Spleen (tissue), 11 donors: Measurements from ENCODE around the gene WDR73. TPM values are rescaled to one million over a fixed set of nuclear protein-coding genes. Genes with fewer than 3 reads are reported as not detected.

Source experiments
- DNase-seq: peaks from one replicate; pipeline ENCODE4 v3.0.0-alpha.2; 2020
- H3K27ac ChIP-seq, 8 donors: fragments of 200-600 bp; sonication (generic) in 7 of 8; 1 replicate in 4 of 8; 2 replicates in 4 of 8; pipeline versions ENCODE4 v1.5.0 to v1.8.0; 2016 to 2021; ENCODE audit warnings: inconsistent platforms in 4 of 8, mild to moderate bottlenecking in 4 of 8, moderate library complexity in 1 of 8
- H3K27me3 ChIP-seq, 7 donors: fragments of 200-600 bp; sonication (generic) in 6 of 7; replicated peaks in 1 of 7; 1 replicate in 4 of 7; 2 replicates in 3 of 7; pipeline versions ENCODE4 v1.5.0 to v1.8.0; 2016 to 2021; ENCODE audit warnings: inconsistent platforms in 3 of 7, mild to moderate bottlenecking in 1 of 7
- H3K36me3 ChIP-seq, 6 donors: fragments of 200-600 bp; sonication (generic) in 5 of 6; 1 replicate in 4 of 6; 2 replicates in 2 of 6; pipeline versions ENCODE4 v1.5.0 to v1.8.0; 2016 to 2021; ENCODE audit warnings: inconsistent platforms in 2 of 6
- H3K4me1 ChIP-seq, 6 donors: fragments of 200-600 bp; sonication (generic) in 5 of 6; 1 replicate in 3 of 6; 2 replicates in 3 of 6; pipeline versions ENCODE4 v1.5.0 to v1.8.0; 2016 to 2021; ENCODE audit warnings: inconsistent platforms in 3 of 6
- H3K4me3 ChIP-seq, 8 donors: fragments of 200-600 bp; sonication (generic) in 7 of 8; 1 replicate in 4 of 8; 2 replicates in 4 of 8; pipeline versions ENCODE4 v1.5.0 to v1.8.0; 2016 to 2021; ENCODE audit warnings: inconsistent platforms in 4 of 8, mild to moderate bottlenecking in 4 of 8, moderate library complexity in 2 of 8
- H3K9me3 ChIP-seq, 8 donors: fragments of 200-600 bp; sonication (generic) in 7 of 8; 1 replicate in 4 of 8; 2 replicates in 4 of 8; pipeline versions ENCODE4 v1.5.0 to v1.8.0; 2016 to 2021; ENCODE audit warnings: inconsistent platforms in 4 of 8
- POLR2A ChIP-seq, 3 donors: fragments of 450-650 bp; IDR thresholded peaks; one replicate each; pipeline ENCODE4 v1.5.1; 2017; ENCODE audit warnings: antibody characterized with exemption in 3 of 3, mild to moderate bottlenecking in 1 of 3
- POLR2AphosphoS5 ChIP-seq, 3 donors: sonication (generic); formaldehyde crosslinking; IDR thresholded peaks; one replicate each; pipeline ENCODE4 v1.5.1; 2017; ENCODE audit warnings: antibody characterized with exemption in 3 of 3
- WGBS, 5 donors: extraction: QIAGEN DNeasy Blood & Tissue Kit in 3 of 5; methylation state at CpG; one replicate each; pipeline versions ENCODE4 v1.1.5 to v1.1.7; 2013 to 2018; 5-methylcytosine and 5-hydroxymethylcytosine counted together
- intact Hi-C: fragments of 100-400 bp; cut with DNase I; formaldehyde crosslinking; loops from one replicate; pipeline ENCODE4 v1.15.0; 2023; ENCODE audit warnings: low total_unique reads
- polyA plus RNA-seq, 3 donors: library from polyadenylated mRNA; stranded (reverse); fragments of 200-250 nt; gene quantifications; one replicate each; pipeline ENCODE4 v1.2.1, GENCODE V29; 2013
- total RNA-seq, 7 donors: library from RNA; depleted of rRNA in 3 of 7; stranded (reverse); fragments of >200 nt in 3 of 7; fragmentation: NEBNext Ultra II Directional in 4 of 7; extraction: Animal tissue kit (Norgen Biotek cat#: 25700) in 4 of 7; gene quantifications; one replicate each; pipeline versions ENCODE4 v1.1.0 to v1.2.1, GENCODE V29; 2016 to 2021
- TF ChIP-seq, protein P1 (sequence below), 11 experiments: fragments of 200-600 bp in 7 of 11; fragments of 450-650 bp in 4 of 11; sonication (generic) in 4 of 11; IDR thresholded peaks in 8 of 11; conservative IDR thresholded peaks in 3 of 11; 1 replicate in 7 of 11; 2 replicates in 4 of 11; pipeline versions ENCODE4 v1.4.0 to v1.8.0; 2016 to 2021; ENCODE audit warnings: antibody characterized with exemption in 11 of 11, inconsistent platforms in 4 of 11, mild to moderate bottlenecking in 1 of 11
- donor health status: healthy with polysubstance abuse.
- donor health status: DM: no; HTN: no; CAD: no; lungs with moderate emphysema.
- donor health status: DM: no; HTN: no; CAD: no.
- donor health status: Bipolar disorder and iron deficiency.
- donor health status: healthy.
- donor health status: DM: no; HTN: no; CAD: no.
- donor health status: DM: yes; HTN: yes; CAD: no.

WDR73 gene
- total and polyA plus RNA-seq, 10 donors, result 12.7 to 31.6 (median 24.4) TPM

DNA sequence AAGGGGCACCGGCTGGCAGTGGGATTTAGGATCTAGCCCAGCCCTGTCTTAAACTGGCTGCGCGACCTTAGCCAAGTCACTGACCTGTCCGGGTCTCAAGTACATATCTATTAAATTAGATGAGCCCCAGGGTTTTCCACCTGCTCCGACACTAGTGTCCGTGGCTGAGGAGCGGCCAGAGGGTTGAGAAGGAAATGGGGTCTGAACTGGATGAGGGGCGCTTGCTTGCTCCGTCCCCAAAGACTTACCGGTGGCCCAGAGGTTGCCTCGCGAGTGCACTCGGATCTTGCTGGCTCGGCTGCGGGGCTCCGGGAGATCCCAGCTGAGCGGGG lies 3.6 kb upstream of the WDR73 start:
- DNase-seq, result no peak
- TF ChIP-seq, protein P1, sequence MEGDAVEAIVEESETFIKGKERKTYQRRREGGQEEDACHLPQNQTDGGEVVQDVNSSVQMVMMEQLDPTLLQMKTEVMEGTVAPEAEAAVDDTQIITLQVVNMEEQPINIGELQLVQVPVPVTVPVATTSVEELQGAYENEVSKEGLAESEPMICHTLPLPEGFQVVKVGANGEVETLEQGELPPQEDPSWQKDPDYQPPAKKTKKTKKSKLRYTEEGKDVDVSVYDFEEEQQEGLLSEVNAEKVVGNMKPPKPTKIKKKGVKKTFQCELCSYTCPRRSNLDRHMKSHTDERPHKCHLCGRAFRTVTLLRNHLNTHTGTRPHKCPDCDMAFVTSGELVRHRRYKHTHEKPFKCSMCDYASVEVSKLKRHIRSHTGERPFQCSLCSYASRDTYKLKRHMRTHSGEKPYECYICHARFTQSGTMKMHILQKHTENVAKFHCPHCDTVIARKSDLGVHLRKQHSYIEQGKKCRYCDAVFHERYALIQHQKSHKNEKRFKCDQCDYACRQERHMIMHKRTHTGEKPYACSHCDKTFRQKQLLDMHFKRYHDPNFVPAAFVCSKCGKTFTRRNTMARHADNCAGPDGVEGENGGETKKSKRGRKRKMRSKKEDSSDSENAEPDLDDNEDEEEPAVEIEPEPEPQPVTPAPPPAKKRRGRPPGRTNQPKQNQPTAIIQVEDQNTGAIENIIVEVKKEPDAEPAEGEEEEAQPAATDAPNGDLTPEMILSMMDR (IDR thresholded peaks at IDR 0.05 in 8 of 11, conservative IDR thresholded peaks at IDR 0.05 in 3 of 11), result no peak
- TF ChIP-seq POLR2A (IDR thresholded peaks at IDR 0.05) (no peak), POLR2AphosphoS5 (IDR thresholded peaks at IDR 0.05) (no peak)

DNA sequence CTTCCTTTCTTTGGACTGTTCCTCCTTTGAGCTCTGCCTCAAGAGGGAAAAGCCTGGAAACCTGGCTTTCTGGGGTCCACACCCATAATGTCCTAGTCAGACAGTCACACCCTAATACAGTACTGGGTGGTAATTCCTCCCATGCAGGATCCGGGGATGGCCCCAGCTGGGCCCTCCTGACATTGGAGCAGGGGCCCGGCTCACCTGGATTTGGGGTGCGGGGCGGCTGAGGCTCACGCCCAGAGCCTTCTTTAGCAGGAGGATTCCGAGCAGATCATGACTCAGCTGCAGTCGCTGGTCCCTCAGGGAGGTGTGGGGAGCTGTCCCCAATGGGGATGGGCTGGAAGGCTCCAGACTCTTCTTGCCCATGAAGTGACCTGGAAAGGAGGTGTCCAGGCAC lies 2.9 kb upstream of the WDR73 start:
- DNase-seq, result no peak
- H3K4me3 ChIP-seq, result no peak overlapping the region
- TF ChIP-seq POLR2AphosphoS5 (IDR thresholded peaks at IDR 0.05), result peak in 1 of 3 donors; percentile 18
- TF ChIP-seq, protein P1 (IDR thresholded peaks at IDR 0.05 in 8 of 11, conservative IDR thresholded peaks at IDR 0.05 in 3 of 11), result no peak
- H3K4me1 ChIP-seq, result peaks cover 10 to 72% (median 53%) of the 10 kb centered on the region in 6 donors
- intact Hi-C loops, result loop anchor here (10.0 kb wide), 1 partner anchor 62 kb away; no protein-coding TSS in a partner anchor
- H3K27me3 ChIP-seq, result no peaks in the 10 kb centered on the region
- no peaks in the 10 kb centered on the region for H3K9me3 ChIP-seq
- H3K36me3 ChIP-seq, result peaks cover 0 to 16% (median 6%) of the 10 kb centered on the region in 6 donors
- 90 to 99% (median 94%) methylated on average over 7 of the region's 7 CpGs for WGBS, 5 donors
- no peak overlapping the region for H3K27ac ChIP-seq

More for the DNA sequence above, 3.6 kb upstream of the WDR73 start:
- WGBS, 5 donors, result 25 to 34% (median 26%) methylated on average over 16 to 17 of the region's 17 CpGs
- intact Hi-C loops, result loop anchor here (10.0 kb wide), 1 partner anchor 63 kb away; no protein-coding TSS in a partner anchor
- peak overlapping the region; percentile 47 to 79 (median 52) for H3K4me3 ChIP-seq
- H3K4me1 ChIP-seq, result peaks cover 10 to 65% (median 46%) of the 10 kb centered on the region in 6 donors
- H3K27me3 ChIP-seq, result no peaks in the 10 kb centered on the region
- peak overlapping the region; percentile 70 to 86 (median 80) for H3K27ac ChIP-seq
- no peaks in the 10 kb centered on the region for H3K9me3 ChIP-seq
- peaks cover 0 to 9% (median 0%) of the 10 kb centered on the region in 6 donors for H3K36me3 ChIP-seq

DNA sequence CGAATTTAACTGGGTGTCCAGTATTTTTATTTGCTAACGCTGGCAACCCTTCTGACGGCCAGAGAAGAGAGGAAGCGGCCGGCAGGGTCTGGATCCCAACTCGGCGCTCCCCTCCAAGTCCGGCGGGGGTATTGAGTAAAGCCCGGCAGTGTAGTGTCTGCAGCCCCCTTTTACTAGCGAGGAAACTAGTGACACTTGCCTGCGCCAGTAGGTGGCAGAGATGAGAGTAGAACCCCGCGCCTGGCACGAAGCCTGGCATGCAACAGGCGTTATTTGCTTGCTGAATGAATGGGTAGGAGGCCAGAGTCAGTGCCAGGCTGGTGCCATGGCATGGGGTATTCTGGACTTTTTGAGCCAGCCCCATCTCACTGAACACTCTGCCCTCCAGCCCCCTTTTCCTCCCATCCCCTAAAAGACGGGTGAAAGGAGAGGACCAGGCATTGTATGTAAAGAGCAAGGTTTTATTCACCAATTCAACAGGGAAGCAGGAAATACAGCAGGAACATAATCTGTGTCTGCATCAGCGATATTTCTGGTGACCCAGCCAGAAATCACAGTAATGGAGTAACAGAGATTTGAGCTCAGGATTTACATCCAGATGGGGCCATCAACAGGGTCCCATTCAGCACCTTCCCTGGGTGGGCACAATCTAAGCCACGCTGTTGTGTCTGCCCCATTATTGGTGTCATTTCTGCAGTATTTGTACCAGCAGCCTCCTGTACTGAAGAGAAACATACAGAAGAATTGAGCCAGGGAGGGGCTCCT lies 788 bp upstream of the WDR73 start:
- peak; percentile 94 for DNase-seq
- no peak for TF ChIP-seq POLR2A (IDR thresholded peaks at IDR 0.05)
- peak in 1 of 3 donors; percentile 57 for TF ChIP-seq POLR2AphosphoS5 (IDR thresholded peaks at IDR 0.05)
- TF ChIP-seq, protein P1 (IDR thresholded peaks at IDR 0.05 in 8 of 11, conservative IDR thresholded peaks at IDR 0.05 in 3 of 11), result peak; percentile 30 to 78 (median 68)
- Histone ChIP-seq H3K4me3 (peak overlapping the region; percentile 76 to 98 (median 93)), H3K9me3 (no peaks in the 10 kb centered on the region), H3K27ac (peak overlapping the region; percentile 57 to 92 (median 88)), H3K4me1 (peaks cover 10 to 87% (median 51%) of the 10 kb centered on the region in 6 donors), H3K36me3 (peaks cover 0 to 31% (median 24%) of the 10 kb centered on the region in 6 donors), H3K27me3 (no peaks in the 10 kb centered on the region)
- intact Hi-C loops, result loop anchor here (10.0 kb wide), 1 partner anchor 60 kb away; no protein-coding TSS in a partner anchor
- 5 to 7% (median 6%) methylated on average over 19 of the region's 19 CpGs for WGBS, 5 donors

DNA sequence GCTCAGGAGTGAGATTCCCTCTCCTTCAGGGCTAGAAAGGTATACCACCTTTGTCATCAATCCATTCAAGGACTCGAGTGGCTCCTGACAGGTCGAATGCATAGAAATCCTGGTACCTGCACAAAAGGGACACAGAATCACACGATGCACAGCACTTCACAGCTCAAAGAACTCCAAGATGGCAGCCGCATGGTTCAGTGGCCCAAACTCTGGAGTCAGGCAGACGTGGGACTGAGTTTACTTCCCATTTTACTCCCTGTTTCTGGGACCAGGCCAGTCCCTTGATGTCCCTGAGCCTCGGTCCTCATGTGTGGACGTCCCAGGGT lies 536 bp downstream of the WDR73 start:
- intact Hi-C loops, result loop anchor here (10.0 kb wide), 1 partner anchor 59 kb away; no protein-coding TSS in a partner anchor
- no peaks in the 10 kb centered on the region for H3K27me3 ChIP-seq
- H3K4me3 ChIP-seq, result peak overlapping the region; percentile 76 to 98 (median 93)
- TF ChIP-seq POLR2AphosphoS5 (IDR thresholded peaks at IDR 0.05), result no peak
- no peak for TF ChIP-seq POLR2A (IDR thresholded peaks at IDR 0.05)
- TF ChIP-seq, protein P1 (IDR thresholded peaks at IDR 0.05 in 8 of 11, conservative IDR thresholded peaks at IDR 0.05 in 3 of 11), result no peak
- 14 to 28% (median 24%) methylated on average over 4 to 7 of the region's 7 CpGs for WGBS, 5 donors
- no peaks in the 10 kb centered on the region for H3K9me3 ChIP-seq
- peaks cover 0 to 44% (median 35%) of the 10 kb centered on the region in 6 donors for H3K36me3 ChIP-seq
- H3K4me1 ChIP-seq, result peaks cover 10 to 87% (median 46%) of the 10 kb centered on the region in 6 donors
- peak overlapping the region; percentile 57 to 92 (median 88) for H3K27ac ChIP-seq
- no peak for DNase-seq
